HEK293T (cell line): Measurements from ENCODE around the gene EXOC4.

ENCODE experiments used
- CTCF ChIA-PET: fragments of 350-600 bp; formaldehyde crosslinking; extraction: SDS; loops from one replicate; lab custom pipeline; 2021; ENCODE audit warnings: antibody characterized with exemption, inconsistent platforms; lab: Yijun Ruan, JAX
- POLR2A ChIA-PET: fragments of 350-600 bp; formaldehyde crosslinking; extraction: SDS; loops from one replicate; lab custom pipeline; 2020; ENCODE audit warnings: antibody characterized with exemption, inconsistent platforms; lab: Yijun Ruan, JAX
- DNase-seq: peaks from one replicate; pipeline ENCODE4 v3.0.0; 2012; ENCODE audit warnings: mixed read lengths; ENCODE audit errors: extremely low spot score
- ARNT ChIP-seq: fragments of 450-650 bp; IDR thresholded peaks from 2 replicates; pipeline ENCODE4 v1.6.1; 2017; ENCODE audit warnings: mild to moderate bottlenecking
- BHLHE40 ChIP-seq: fragments of 450-650 bp; IDR thresholded peaks from 2 replicates; pipeline ENCODE4 v1.6.1; 2016; ENCODE audit warnings: mild to moderate bottlenecking, moderate library complexity, borderline replicate concordance
- CTBP1 ChIP-seq: fragments of 450-650 bp; IDR thresholded peaks from 2 replicates; pipeline ENCODE4 v1.6.1; 2016; ENCODE audit warnings: borderline replicate concordance
- ELF4 ChIP-seq: fragments of 450-650 bp; IDR thresholded peaks from 2 replicates; pipeline ENCODE4 v1.6.1; 2017; ENCODE audit warnings: antibody characterized with exemption
- FOXA1 ChIP-seq: fragments of 450-650 bp; IDR thresholded peaks from 2 replicates; pipeline ENCODE4 v1.6.1; 2016; ENCODE audit warnings: mild to moderate bottlenecking
- FOXK2 ChIP-seq: fragments of 450-650 bp; IDR thresholded peaks from 2 replicates; pipeline ENCODE4 v1.6.1; 2016; ENCODE audit warnings: mild to moderate bottlenecking
- FOXM1 ChIP-seq: fragments of 450-650 bp; IDR thresholded peaks from 2 replicates; pipeline ENCODE4 v1.6.1; 2017; ENCODE audit warnings: mild to moderate bottlenecking, borderline replicate concordance
- HDGF ChIP-seq: fragments of 450-650 bp; IDR thresholded peaks from 2 replicates; pipeline ENCODE4 v1.6.1; 2017; ENCODE audit warnings: antibody characterized with exemption, borderline replicate concordance
- L3MBTL2 ChIP-seq: fragments of 450-650 bp; conservative IDR thresholded peaks from 2 replicates; pipeline ENCODE4 v1.6.1; 2016; ENCODE audit warnings: mild to moderate bottlenecking
- LEF1 ChIP-seq: fragments of 450-650 bp; IDR thresholded peaks from 2 replicates; pipeline ENCODE4 v1.6.1; 2017; ENCODE audit warnings: mild to moderate bottlenecking, borderline replicate concordance
- NFRKB ChIP-seq: fragments of 450-650 bp; IDR thresholded peaks from 2 replicates; pipeline ENCODE4 v1.6.1; 2016; ENCODE audit warnings: mild to moderate bottlenecking, moderate library complexity
- SP1 ChIP-seq: fragments of 450-650 bp; IDR thresholded peaks from 2 replicates; pipeline ENCODE4 v1.6.1; 2017
- SUZ12 ChIP-seq: fragments of 450-650 bp; IDR thresholded peaks from 2 replicates; pipeline ENCODE4 v1.6.1; 2016; ENCODE audit warnings: mild to moderate bottlenecking
- TARDBP ChIP-seq: fragments of 450-650 bp; IDR thresholded peaks from 2 replicates; pipeline ENCODE4 v1.6.1; 2016
- ZNF384 ChIP-seq: fragments of 450-650 bp; IDR thresholded peaks from 2 replicates; pipeline ENCODE4 v1.6.1; 2016
- TF ChIP-seq, protein P1 (sequence below): fragments of 450-650 bp; IDR thresholded peaks from 2 replicates; pipeline ENCODE4 v1.6.1; 2016

Gene EXOC4

DNA sequence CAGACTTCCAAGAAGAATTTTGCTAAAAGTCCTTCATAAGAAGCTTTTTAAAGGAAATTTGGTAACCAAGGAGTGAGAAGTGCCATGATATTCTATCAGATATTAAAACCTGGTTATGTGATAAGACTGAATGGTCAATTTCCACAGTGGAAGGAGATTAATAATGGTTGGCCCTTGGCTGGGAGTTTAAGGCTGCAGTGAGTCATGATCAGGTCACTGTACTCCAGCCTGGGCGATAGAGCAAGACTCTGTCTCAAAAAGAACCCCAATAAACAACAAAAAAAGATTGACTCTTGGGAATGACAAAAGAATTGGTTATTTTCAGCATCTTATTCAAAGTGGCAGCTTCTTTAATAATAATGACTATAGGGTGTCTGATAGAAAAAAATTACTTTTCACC is 37.2 kb downstream of the EXOC4 start:
- ChIA-PET CTCF (no interaction called here), POLR2A (no interaction called here)
- DNase-seq: no peak

DNA sequence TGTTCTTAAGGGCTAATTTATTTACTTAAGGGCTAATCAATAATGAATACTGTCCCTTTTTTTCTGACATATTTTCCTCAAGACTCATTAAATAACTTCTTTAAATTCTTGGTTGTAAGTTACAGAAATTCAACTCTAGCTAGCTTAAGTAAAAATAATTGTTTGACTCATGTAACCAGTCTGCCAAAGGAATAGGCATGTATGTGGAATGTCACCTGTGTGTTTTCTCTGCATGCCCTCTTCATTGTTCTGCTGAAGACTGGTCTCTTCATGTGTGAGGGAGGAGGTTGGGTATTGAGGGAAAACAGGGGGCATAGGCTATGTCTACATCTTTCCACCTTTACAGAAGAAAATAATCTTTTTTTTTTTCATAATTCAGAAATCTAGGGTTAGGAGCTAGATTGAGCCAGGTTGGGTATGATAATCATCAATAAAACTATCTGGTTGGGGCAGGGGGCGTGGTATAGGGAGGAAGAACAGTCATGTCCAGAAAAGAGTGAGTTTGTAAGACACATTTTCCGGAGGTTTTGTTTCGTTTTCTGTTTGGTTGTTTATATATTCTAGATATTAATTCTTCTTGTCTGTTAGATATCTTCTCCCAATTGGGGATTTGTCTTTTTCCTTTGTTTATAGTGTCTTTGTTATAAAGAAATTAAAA is 37.9 kb downstream of the EXOC4 start:
- TF ChIP-seq SUZ12: no peak
- no peak for TF ChIP-seq ZNF384
- no peak for TF ChIP-seq SP1
- TF ChIP-seq ELF4: no peak
- no peak for TF ChIP-seq FOXA1
- TF ChIP-seq, protein P1, sequence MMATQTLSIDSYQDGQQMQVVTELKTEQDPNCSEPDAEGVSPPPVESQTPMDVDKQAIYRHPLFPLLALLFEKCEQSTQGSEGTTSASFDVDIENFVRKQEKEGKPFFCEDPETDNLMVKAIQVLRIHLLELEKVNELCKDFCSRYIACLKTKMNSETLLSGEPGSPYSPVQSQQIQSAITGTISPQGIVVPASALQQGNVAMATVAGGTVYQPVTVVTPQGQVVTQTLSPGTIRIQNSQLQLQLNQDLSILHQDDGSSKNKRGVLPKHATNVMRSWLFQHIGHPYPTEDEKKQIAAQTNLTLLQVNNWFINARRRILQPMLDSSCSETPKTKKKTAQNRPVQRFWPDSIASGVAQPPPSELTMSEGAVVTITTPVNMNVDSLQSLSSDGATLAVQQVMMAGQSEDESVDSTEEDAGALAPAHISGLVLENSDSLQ: no peak
- no peak for TF ChIP-seq TARDBP
- TF ChIP-seq ARNT: no peak
- no peak for TF ChIP-seq BHLHE40
- TF ChIP-seq CTBP1: no peak
- TF ChIP-seq HDGF: no peak
- TF ChIP-seq FOXK2: no peak
- no peak for TF ChIP-seq NFRKB
- TF ChIP-seq L3MBTL2: no peak
- TF ChIP-seq FOXM1: no peak
- no peak for TF ChIP-seq LEF1
- POLR2A ChIA-PET: no interaction called here
- CTCF ChIA-PET: no interaction called here
- DNase-seq: no peak

More for the DNA sequence above, 37.2 kb downstream of the EXOC4 start:
- TF ChIP-seq LEF1 (no peak), HDGF (no peak)

DNA sequence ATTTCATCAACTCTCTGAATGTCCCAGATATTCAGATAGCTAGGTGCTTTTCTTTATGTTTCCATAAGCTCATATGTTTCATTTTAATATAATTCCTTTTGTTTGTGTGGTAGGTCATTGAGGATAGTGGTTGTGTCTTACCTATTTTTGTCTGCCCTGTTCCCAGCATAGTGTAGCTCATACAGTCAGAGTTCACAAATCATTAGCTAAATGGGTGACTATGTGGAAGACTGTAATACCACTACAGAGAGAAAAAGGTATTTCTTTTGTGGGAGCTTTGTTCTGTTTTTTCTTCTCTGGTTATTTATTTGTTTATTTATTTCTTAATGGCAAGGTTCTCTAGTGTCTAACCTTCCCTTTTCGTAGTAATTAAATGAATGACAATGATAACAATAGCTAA is 39.8 kb downstream of the EXOC4 start:
- ChIA-PET CTCF (no interaction called here), POLR2A (no interaction called here)
- TF ChIP-seq SUZ12: no peak
- DNase-seq: no peak

DNA sequence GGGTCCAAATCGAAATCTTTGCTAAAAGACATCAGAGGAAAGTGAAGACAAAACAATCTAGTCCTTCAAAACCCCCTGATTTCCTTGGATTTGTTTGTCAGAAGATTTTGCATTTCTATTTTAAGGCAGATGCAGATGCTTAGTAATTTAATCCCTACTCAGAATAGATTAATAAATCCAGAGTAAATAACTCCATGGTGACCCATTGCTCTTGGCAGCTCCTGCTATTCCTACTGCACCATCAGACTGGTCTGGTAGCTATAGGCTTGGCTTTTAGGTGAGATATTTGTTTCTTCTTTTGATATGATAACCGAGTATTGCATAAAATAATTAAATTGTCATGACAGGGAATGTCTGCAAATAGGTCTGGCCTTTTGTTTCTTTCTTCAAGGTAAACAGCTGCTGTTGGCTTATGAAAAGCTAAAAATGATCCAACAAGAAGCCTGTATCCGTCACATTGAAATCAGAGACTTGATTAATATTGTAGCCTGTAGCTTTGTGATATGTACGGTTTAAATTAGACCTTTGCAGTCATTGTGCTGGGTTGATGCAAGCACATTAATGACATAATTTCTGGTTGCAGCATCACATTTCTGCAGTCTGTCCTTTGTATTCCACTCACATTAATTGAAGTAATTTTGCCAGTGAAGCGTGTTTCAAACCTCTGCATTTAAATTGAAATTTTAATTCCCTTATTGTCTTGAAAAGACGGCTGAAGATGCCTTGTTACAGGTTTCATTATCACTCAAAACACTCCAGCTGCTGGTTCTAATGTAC is 40.7 kb downstream of the EXOC4 start:
- DNase-seq: no peak
- ChIA-PET POLR2A (no interaction called here), CTCF (no interaction called here)
- TF ChIP-seq TARDBP (no peak), HDGF (no peak), FOXA1 (no peak), SP1 (no peak), CTBP1 (no peak), ELF4 (no peak)

DNA sequence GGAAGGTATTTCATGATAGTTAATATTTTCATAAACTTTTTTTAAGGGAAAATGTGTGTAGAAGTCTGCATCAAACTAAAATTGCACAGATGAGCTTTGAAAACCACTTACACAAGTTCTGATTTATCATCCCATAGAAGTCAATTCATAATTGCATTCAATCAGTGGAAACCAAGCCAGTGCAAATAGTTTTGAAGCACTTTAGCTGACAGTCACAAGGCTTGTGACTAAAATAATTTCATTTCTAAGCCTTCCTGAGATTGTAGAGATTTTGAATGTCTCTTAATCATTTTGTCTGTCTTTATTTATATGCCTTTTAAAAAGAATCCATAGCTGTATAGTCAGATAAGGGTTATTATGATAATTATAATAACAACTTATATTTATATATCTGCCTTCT is 41.4 kb downstream of the EXOC4 start:
- TF ChIP-seq FOXA1 (no peak), L3MBTL2 (no peak), HDGF (no peak), ZNF384 (no peak), SUZ12 (no peak), FOXM1 (no peak), BHLHE40 (no peak), NFRKB (no peak), LEF1 (no peak), SP1 (no peak), ELF4 (no peak), FOXK2 (no peak), ARNT (no peak), CTBP1 (no peak), TARDBP (no peak)
- TF ChIP-seq, protein P1: no peak
- ChIA-PET CTCF (no interaction called here), POLR2A (no interaction called here)
- DNase-seq: no peak

DNA sequence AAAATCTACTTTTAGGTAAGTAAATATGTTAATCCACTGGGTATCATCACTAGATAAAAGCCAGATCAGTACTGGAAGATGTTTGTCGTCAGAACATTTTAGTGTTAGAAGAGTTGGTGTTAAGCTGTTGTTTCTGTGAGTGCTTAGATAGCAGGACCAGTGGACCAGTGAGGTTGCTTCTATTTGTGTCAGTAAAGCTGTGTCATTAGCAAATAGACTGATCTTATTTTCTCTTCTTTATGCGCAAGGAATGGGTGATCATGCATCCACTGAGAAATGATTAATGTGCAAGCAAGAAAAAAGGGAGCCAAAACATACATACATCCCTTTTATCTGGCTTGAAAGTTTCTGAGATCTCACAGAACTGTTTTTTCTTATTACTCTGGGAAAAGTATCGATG is 42.6 kb downstream of the EXOC4 start:
- ChIA-PET CTCF (interaction anchor here (0.6 kb wide), 1 partner anchor 12 kb away, joined by 4 read pairs; no protein-coding TSS in a partner anchor), POLR2A (interaction anchor here (0.7 to 1.0 kb wide), 2 partner anchors 9 to 443 kb away, joined by 3 read pairs; no protein-coding TSS in a partner anchor)
- no peak for TF ChIP-seq FOXM1
- TF ChIP-seq FOXK2: no peak
- TF ChIP-seq ARNT: no peak
- TF ChIP-seq L3MBTL2: no peak
- TF ChIP-seq TARDBP: no peak
- TF ChIP-seq HDGF: no peak
- no peak for TF ChIP-seq ELF4
- TF ChIP-seq, protein P1: no peak
- no peak for TF ChIP-seq BHLHE40
- no peak for TF ChIP-seq SUZ12
- no peak for TF ChIP-seq FOXA1
- no peak for TF ChIP-seq CTBP1
- no peak for TF ChIP-seq ZNF384
- no peak for TF ChIP-seq LEF1
- DNase-seq: no peak
